ENCODE measurements around the gene FBXO30. TPM values are rescaled to one million over a fixed set of nuclear protein-coding genes. Genes with fewer than 3 reads are reported as not detected.

The FBXO30 gene
- total RNA-seq, 2 donors from 2014 or later = 2.0 to 5.4 TPM

DNA sequence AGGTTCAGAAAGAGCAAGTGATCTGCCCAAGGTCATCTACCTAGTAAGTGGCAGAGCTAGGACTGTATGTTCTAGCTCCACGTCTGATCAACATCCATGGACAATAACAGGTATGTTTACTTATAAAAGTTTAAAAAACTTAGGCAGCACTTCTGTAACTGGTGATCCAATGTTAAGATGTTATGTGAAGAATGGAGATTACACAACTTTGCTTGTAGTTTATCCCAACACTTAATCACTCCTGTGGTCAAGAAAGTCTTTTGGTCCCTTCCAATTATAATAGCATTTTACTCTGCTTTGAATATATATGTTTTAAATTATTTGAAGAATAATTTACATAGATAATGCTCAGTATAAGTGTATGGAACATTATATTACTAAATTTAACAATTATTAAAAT, 4.8 kb downstream of the FBXO30 start:
- Histone ChIP-seq H3K4me1 (peaks cover 28% of the 10 kb centered on the region), H3K9me3 (no peaks in the 10 kb centered on the region), H3K27me3 (no peaks in the 10 kb centered on the region), H3K4me3 (no peak overlapping the region), H3K36me3 (replicated peaks in 1 of 2; ENCODE audit: insufficient read depth in 1 of 2, low read depth in 2 of 2) (no peaks in the 10 kb centered on the region), H3K27ac (no peak overlapping the region)
- WGBS, 2 donors = 33% methylated on average over 1 of the region's 1 CpG
- intact Hi-C loops (cut with DNase I) = no loop called here
- DNase-seq = no peak
- no peak for ATAC-seq
- TF ChIP-seq POLR2A (IDR thresholded peaks at IDR 0.05) = no peak
- TF ChIP-seq, protein P1, sequence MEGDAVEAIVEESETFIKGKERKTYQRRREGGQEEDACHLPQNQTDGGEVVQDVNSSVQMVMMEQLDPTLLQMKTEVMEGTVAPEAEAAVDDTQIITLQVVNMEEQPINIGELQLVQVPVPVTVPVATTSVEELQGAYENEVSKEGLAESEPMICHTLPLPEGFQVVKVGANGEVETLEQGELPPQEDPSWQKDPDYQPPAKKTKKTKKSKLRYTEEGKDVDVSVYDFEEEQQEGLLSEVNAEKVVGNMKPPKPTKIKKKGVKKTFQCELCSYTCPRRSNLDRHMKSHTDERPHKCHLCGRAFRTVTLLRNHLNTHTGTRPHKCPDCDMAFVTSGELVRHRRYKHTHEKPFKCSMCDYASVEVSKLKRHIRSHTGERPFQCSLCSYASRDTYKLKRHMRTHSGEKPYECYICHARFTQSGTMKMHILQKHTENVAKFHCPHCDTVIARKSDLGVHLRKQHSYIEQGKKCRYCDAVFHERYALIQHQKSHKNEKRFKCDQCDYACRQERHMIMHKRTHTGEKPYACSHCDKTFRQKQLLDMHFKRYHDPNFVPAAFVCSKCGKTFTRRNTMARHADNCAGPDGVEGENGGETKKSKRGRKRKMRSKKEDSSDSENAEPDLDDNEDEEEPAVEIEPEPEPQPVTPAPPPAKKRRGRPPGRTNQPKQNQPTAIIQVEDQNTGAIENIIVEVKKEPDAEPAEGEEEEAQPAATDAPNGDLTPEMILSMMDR (IDR thresholded peaks at IDR 0.05) = no peak

DNA sequence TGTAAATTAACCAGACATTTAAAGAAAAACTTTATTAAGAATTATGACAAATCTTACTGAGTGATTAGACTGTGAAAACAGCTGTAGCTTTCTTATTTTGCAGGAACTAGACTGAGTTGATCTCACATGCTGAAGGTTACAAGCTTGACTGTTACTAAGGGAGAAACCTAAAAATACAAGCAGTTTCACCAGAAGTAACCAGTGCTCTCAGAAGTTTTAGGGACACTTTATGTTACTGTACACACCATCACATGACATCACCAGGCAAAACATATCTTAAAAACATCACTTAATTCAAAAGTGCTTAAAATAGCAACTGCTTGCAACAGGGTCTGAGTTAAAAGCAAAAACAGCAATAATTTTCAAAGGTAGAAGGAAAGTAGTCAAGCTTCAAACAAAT, 5.4 kb downstream of the FBXO30 start:
- intact Hi-C loops (cut with DNase I) = no loop called here
- no peaks in the 10 kb centered on the region for H3K9me3 ChIP-seq
- H3K4me3 ChIP-seq = no peak overlapping the region
- DNase-seq (no peak), ATAC-seq (no peak)
- no peak overlapping the region for H3K27ac ChIP-seq
- H3K36me3 ChIP-seq (replicated peaks in 1 of 2; ENCODE audit: insufficient read depth in 1 of 2, low read depth in 2 of 2) = no peaks in the 10 kb centered on the region
- H3K27me3 ChIP-seq = no peaks in the 10 kb centered on the region
- TF ChIP-seq, protein P1 (IDR thresholded peaks at IDR 0.05) = no peak
- TF ChIP-seq POLR2A (IDR thresholded peaks at IDR 0.05) = no peak
- H3K4me1 ChIP-seq = peaks cover 28% of the 10 kb centered on the region

DNA sequence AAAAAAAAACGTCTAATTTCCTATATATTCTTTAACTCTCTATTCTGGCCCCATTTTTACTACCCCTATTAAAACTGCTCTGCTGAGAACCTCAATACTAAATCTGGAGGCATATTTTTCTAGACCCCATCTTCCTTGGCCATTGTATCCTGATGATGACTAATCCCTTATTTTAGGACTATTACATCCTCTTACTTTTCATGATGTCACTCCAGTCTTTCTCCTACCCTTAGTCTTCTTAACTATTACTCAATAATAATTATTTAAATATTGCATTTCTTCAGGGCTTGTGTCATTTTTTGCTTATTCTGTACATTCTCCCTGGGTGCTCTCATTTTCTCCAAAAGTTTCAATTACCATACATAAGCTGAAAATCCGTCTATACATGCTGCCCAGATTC, 6.4 kb downstream of the FBXO30 start:
- Histone ChIP-seq H3K4me3 (no peak overlapping the region), H3K36me3 (replicated peaks in 1 of 2; ENCODE audit: insufficient read depth in 1 of 2, low read depth in 2 of 2) (no peaks in the 10 kb centered on the region), H3K27ac (no peak overlapping the region), H3K9me3 (no peaks in the 10 kb centered on the region), H3K27me3 (no peaks in the 10 kb centered on the region), H3K4me1 (peaks cover 28% of the 10 kb centered on the region)
- ATAC-seq = no peak
- WGBS, 2 donors = 68 to 84% methylated on average over 2 of the region's 2 CpGs
- TF ChIP-seq, protein P1 (IDR thresholded peaks at IDR 0.05) = no peak
- TF ChIP-seq POLR2A (IDR thresholded peaks at IDR 0.05) = no peak
- intact Hi-C loops (cut with DNase I) = no loop called here
- no peak for DNase-seq

DNA sequence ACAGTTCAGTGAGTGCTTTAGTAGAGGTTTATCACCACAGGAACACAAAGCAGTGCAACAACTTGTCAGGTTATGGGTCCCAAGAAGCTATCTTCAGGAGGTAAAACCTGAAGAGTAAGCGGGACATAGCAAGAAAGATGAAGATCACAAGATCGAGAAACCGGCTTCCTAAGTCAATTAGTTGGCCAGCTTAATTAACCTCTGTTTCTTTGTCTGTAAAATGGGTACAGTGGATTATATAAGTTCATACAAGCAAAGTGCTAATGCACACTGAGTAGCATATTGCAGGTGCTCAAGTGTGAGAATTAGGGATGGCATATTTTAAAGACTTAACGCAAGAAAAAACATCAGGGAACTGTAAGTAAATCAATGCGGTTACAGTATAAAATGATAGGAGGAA, 12.5 kb downstream of the FBXO30 start:
- no peak for ATAC-seq
- intact Hi-C loops (cut with DNase I) = no loop called here

DNA sequence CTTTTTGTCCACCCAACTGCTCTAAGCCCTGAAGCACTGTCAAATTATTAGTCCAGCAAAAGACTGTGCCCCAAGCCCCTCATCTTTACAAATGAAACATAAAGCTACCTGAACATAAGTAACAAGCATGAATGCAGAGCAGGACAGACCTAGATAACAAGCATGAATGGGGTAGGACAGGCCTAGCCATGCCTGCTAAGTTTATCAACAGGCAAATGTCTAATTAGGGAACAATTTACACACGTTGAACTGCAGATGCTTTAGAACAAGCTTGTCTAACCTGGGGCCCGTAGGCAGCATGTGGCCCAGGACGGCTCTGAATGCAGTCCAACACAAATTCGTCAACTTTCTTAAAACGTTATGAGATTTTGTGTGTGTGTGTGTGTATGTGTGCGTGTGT, 13.6 kb downstream of the FBXO30 start:
- Histone ChIP-seq H3K4me1 (no peaks in the 10 kb centered on the region), H3K27ac (no peak overlapping the region), H3K4me3 (no peak overlapping the region), H3K27me3 (no peaks in the 10 kb centered on the region), H3K36me3 (replicated peaks in 1 of 2; ENCODE audit: insufficient read depth in 1 of 2, low read depth in 2 of 2) (peaks cover 0 to 3% of the 10 kb centered on the region in 2 donors), H3K9me3 (no peaks in the 10 kb centered on the region)
- DNase-seq = no peak
- WGBS, 2 donors = 83 to 90% methylated on average over 6 of the region's 6 CpGs
- intact Hi-C loops (cut with DNase I) = no loop called here
- TF ChIP-seq, protein P1 (IDR thresholded peaks at IDR 0.05) = no peak
- no peak for TF ChIP-seq POLR2A (IDR thresholded peaks at IDR 0.05)
- no peak for ATAC-seq

More for the DNA sequence above, 12.5 kb downstream of the FBXO30 start:
- WGBS, 2 donors = 92 to 98% methylated on average over 5 of the region's 5 CpGs
- Histone ChIP-seq H3K4me1 (no peaks in the 10 kb centered on the region), H3K36me3 (replicated peaks in 1 of 2; ENCODE audit: insufficient read depth in 1 of 2, low read depth in 2 of 2) (peaks cover 0 to 3% of the 10 kb centered on the region in 2 donors), H3K9me3 (no peaks in the 10 kb centered on the region), H3K27me3 (no peaks in the 10 kb centered on the region), H3K4me3 (no peak overlapping the region), H3K27ac (no peak overlapping the region)
- TF ChIP-seq POLR2A (IDR thresholded peaks at IDR 0.05) = no peak
- TF ChIP-seq, protein P1 (IDR thresholded peaks at IDR 0.05) = no peak
- DNase-seq = no peak

All from body of pancreas (tissue), 4 donors.